Pons (tissue), 1 donor: ENCODE data around the gene AUTS2.

Source experiments
- DNase-seq: peaks from one replicate; pipeline ENCODE4 v3.0.0-alpha.2; 2016; ENCODE audit warnings: low spot score

The AUTS2 gene

GRCh38 chr7:70498232-70498992 lies 900.1 kb downstream of the AUTS2 start:
- no peak for DNase-seq

- no peak for DNase-seq
These were observed 902.0 kb downstream of the AUTS2 start for GRCh38 chr7:70500261-70500660.

- no peak for DNase-seq
These were observed 904.0 kb downstream of the AUTS2 start for GRCh38 chr7:70502117-70502863.

GRCh38 chr7:70504254-70504653 lies 906.0 kb downstream of the AUTS2 start:
- no peak for DNase-seq

- DNase-seq, result no peak
These were observed 907.2 kb downstream of the AUTS2 start for GRCh38 chr7:70505468-70505867.

- DNase-seq, result no peak
These were observed 907.6 kb downstream of the AUTS2 start for GRCh38 chr7:70505886-70506285.

GRCh38 chr7:70506434-70506833 lies 908.2 kb downstream of the AUTS2 start:
- no peak for DNase-seq

GRCh38 chr7:70512144-70512543 lies 913.9 kb downstream of the AUTS2 start:
- no peak for DNase-seq

- DNase-seq, result no peak
These were observed 914.5 kb downstream of the AUTS2 start for GRCh38 chr7:70512761-70513160.

GRCh38 chr7:70520611-70521010 lies 922.3 kb downstream of the AUTS2 start:
- DNase-seq, result no peak

GRCh38 chr7:70523249-70523988 lies 925.1 kb downstream of the AUTS2 start:
- DNase-seq, result no peak

GRCh38 chr7:70523989-70524351 lies 925.7 kb downstream of the AUTS2 start:
- no peak for DNase-seq

- no peak for DNase-seq
These were observed 927.7 kb downstream of the AUTS2 start for GRCh38 chr7:70525991-70526390.

- DNase-seq, result no peak
These were observed 929.3 kb downstream of the AUTS2 start for GRCh38 chr7:70527520-70528115.

GRCh38 chr7:70529436-70529835 lies 931.2 kb downstream of the AUTS2 start:
- no peak for DNase-seq

- DNase-seq, result no peak
These were observed 931.8 kb downstream of the AUTS2 start for GRCh38 chr7:70529914-70530585.

GRCh38 chr7:70533614-70534013 lies 935.3 kb downstream of the AUTS2 start:
- peak; percentile 3 for DNase-seq

- DNase-seq, result peak; percentile 38
These were observed 940.9 kb downstream of the AUTS2 start for GRCh38 chr7:70539205-70539604.

- DNase-seq, result no peak
These were observed 941.3 kb downstream of the AUTS2 start for GRCh38 chr7:70539617-70540016.

GRCh38 chr7:70540641-70541040 lies 942.4 kb downstream of the AUTS2 start:
- no peak for DNase-seq

GRCh38 chr7:70542750-70543376 lies 944.6 kb downstream of the AUTS2 start:
- DNase-seq, result no peak
